GM12878 (cell line): ENCODE data around the gene ARHGAP22. TPM values are rescaled to one million over a fixed set of nuclear protein-coding genes. Genes with fewer than 3 reads are reported as not detected.

Experiments
- ATAC-seq: fragments of 200-7000 bp; cut with Tn5 transposase; 3 replicates; pipeline ENCODE4 v1.9.1; 2020; ENCODE audit warnings: mild to moderate bottlenecking, moderate library complexity
- BruUV-seq: library from RNA; stranded (reverse); fragments of 400-500 nt; replicated peaks from 2 replicates; lab custom pipeline; 2021; lab: Mats Ljungman, UMichigan
- CTCF ChIA-PET: fragments of 300-600 bp; sonication (Branson Sonifier 250); formaldehyde crosslinking; extraction: SDS; loops from one replicate; lab custom pipeline; 2021; ENCODE audit warnings: inconsistent platforms; lab: Yijun Ruan, JAX
- POLR2A ChIA-PET: fragments of 350-600 bp; formaldehyde crosslinking; extraction: SDS; loops from one replicate; lab custom pipeline; 2021; ENCODE audit warnings: inconsistent platforms; lab: Charles Lee
- RAD21 ChIA-PET: fragments of 300-600 bp; sonication (Branson Sonifier 250); formaldehyde crosslinking; loops from one replicate; lab custom pipeline; 2023; ENCODE audit warnings: antibody characterized with exemption; ENCODE audit not compliant: unreplicated experiment; lab: Charles Lee
- SMC1A ChIA-PET: fragments of 300-600 bp; sonication (Branson Sonifier 250); formaldehyde crosslinking; loops from one replicate; lab custom pipeline; 2023; ENCODE audit not compliant: unreplicated experiment, uncharacterized antibody; lab: Charles Lee
- DNase-seq: peaks from one replicate; pipeline ENCODE4 v3.0.0-alpha.2; 2011; ENCODE audit warnings: low read depth, low spot score
- FAIRE-seq: peaks from 3 replicates; lab custom pipeline; 2011; peaks lifted over from hg19 to GRCh38; lab: Jason Lieb, UNC
- H2AFZ ChIP-seq: 2 replicates; pipeline ENCODE4 v1.6.0; 2011; ENCODE audit warnings: low read depth, low read length, control low read depth; ENCODE audit not compliant: control insufficient read depth
- H3K27ac ChIP-seq: 2 replicates; pipeline ENCODE4 v1.5.1; 2011; ENCODE audit warnings: control low read depth; ENCODE audit not compliant: control insufficient read depth, insufficient read depth
- H3K27me3 ChIP-seq, 2 experiments: replicated peaks in 1 of 2; 2 replicates each; pipeline versions ENCODE4 v1.6.0 to v1.6.1; 2011; ENCODE audit warnings: low read length in 1 of 2; ENCODE audit not compliant: control insufficient read depth in 2 of 2, insufficient read depth in 2 of 2
- H3K36me3 ChIP-seq, 2 experiments: 2 replicates each; pipeline ENCODE4 v1.5.1; 2011; ENCODE audit warnings: low read length in 1 of 2; ENCODE audit not compliant: control insufficient read depth in 2 of 2, insufficient read depth in 2 of 2
- H3K4me1 ChIP-seq: 2 replicates; pipeline ENCODE4 v1.6.1; 2011; ENCODE audit warnings: mild to moderate bottlenecking, low read length, moderate library complexity, mixed read lengths; ENCODE audit not compliant: control insufficient read depth, insufficient read depth
- H3K4me2 ChIP-seq: 2 replicates; pipeline ENCODE4 v1.6.0; 2011; ENCODE audit warnings: control low read depth; ENCODE audit not compliant: control insufficient read depth, insufficient read depth
- H3K4me3 ChIP-seq: fragments of 200-600 bp; sonication (generic); 2 replicates; pipeline ENCODE4 v1.5.1; 2016
- H3K79me2 ChIP-seq: 2 replicates; pipeline ENCODE4 v1.6.0; 2011; ENCODE audit warnings: low read length; ENCODE audit not compliant: control insufficient read depth, insufficient read depth
- H3K9ac ChIP-seq: 2 replicates; pipeline ENCODE4 v1.8.0; 2011; ENCODE audit warnings: low read length, control low read depth, mixed read lengths; ENCODE audit not compliant: control insufficient read depth, insufficient read depth
- H3K9me3 ChIP-seq: replicated peaks from 3 replicates; pipeline ENCODE4 v1.5.1; 2011; ENCODE audit warnings: mild to moderate bottlenecking, low read length; ENCODE audit not compliant: control insufficient read depth, insufficient read depth
- H4K20me1 ChIP-seq: 2 replicates; pipeline ENCODE4 v1.6.0; 2011; ENCODE audit not compliant: control insufficient read depth, insufficient read depth
- BCL11A ChIP-seq: IDR thresholded peaks from 2 replicates; pipeline ENCODE4 v1.6.1; 2011; ENCODE audit warnings: low read depth, low read length
- CHD2 ChIP-seq: IDR thresholded peaks from 2 replicates; pipeline ENCODE4 v1.6.1; 2011; ENCODE audit warnings: low read depth, low read length, improper control_type of control experiment, borderline replicate concordance
- CTCF ChIP-seq, 3 experiments: IDR thresholded peaks in 2 of 3; conservative IDR thresholded peaks in 1 of 3; 2 replicates each; pipeline ENCODE4 v1.5.1; 2011; ENCODE audit warnings: low read depth in 3 of 3, low read length in 3 of 3, mild to moderate bottlenecking in 3 of 3, control low read depth in 2 of 3, moderate library complexity in 2 of 3, inconsistent platforms in 1 of 3, mixed read lengths in 1 of 3; ENCODE audit not compliant: control insufficient read depth in 2 of 3, insufficient read depth in 1 of 3; ENCODE audit errors: extremely low read depth in 1 of 3
- DPF2 ChIP-seq: fragments of 450-650 bp; IDR thresholded peaks from 2 replicates; pipeline ENCODE4 v1.6.1; 2017; ENCODE audit warnings: mild to moderate bottlenecking
- ETV6 ChIP-seq, 2 experiments: fragments of 450-650 bp in 1 of 2; IDR thresholded peaks in 1 of 2; conservative IDR thresholded peaks in 1 of 2; 2 replicates each; pipeline ENCODE4 v1.6.1; 2014; ENCODE audit warnings: antibody characterized with exemption in 1 of 2, borderline replicate concordance in 1 of 2, low read depth in 1 of 2, mild to moderate bottlenecking in 1 of 2, moderate library complexity in 1 of 2
- GABPA ChIP-seq: IDR thresholded peaks from 2 replicates; pipeline ENCODE4 v1.6.1; 2014; ENCODE audit warnings: antibody characterized with exemption, low read depth, mild to moderate bottlenecking, inconsistent platforms
- MEF2A ChIP-seq: IDR thresholded peaks from 2 replicates; pipeline ENCODE4 v1.6.1; 2011; ENCODE audit warnings: low read depth, mild to moderate bottlenecking, low read length, moderate library complexity; ENCODE audit not compliant: insufficient read depth
- MTA3 ChIP-seq: IDR thresholded peaks from 2 replicates; pipeline ENCODE4 v1.6.1; 2012; ENCODE audit warnings: low read length, inconsistent platforms, borderline replicate concordance
- NFXL1 ChIP-seq: fragments of 450-650 bp; IDR thresholded peaks from 2 replicates; pipeline ENCODE4 v1.6.1; 2017; ENCODE audit warnings: antibody characterized with exemption, mild to moderate bottlenecking, borderline replicate concordance
- POLR2A ChIP-seq: IDR thresholded peaks from 2 replicates; pipeline ENCODE4 v1.6.1; 2011; ENCODE audit warnings: low read depth, mild to moderate bottlenecking, low read length
- PRDM15 ChIP-seq: fragments of 450-650 bp; formaldehyde crosslinking; IDR thresholded peaks from 2 replicates; pipeline ENCODE4 v1.4.0; 2020; ENCODE audit warnings: mild to moderate bottlenecking, moderate library complexity
- SIX5 ChIP-seq: IDR thresholded peaks from 2 replicates; pipeline ENCODE4 v1.6.1; 2011; ENCODE audit warnings: mild to moderate bottlenecking, low read depth, low read length, moderate library complexity; ENCODE audit not compliant: severe bottlenecking
- SMC3 ChIP-seq: IDR thresholded peaks from 2 replicates; pipeline ENCODE4 v1.6.1; 2011; ENCODE audit warnings: low read length, improper control_type of control experiment, borderline replicate concordance
- ZBED1 ChIP-seq: IDR thresholded peaks from 2 replicates; pipeline ENCODE4 v1.6.1; 2016; ENCODE audit warnings: borderline replicate concordance
- ZNF384 ChIP-seq: IDR thresholded peaks from 2 replicates; pipeline ENCODE4 v1.6.1; 2012; ENCODE audit warnings: low read depth, mild to moderate bottlenecking, low read length, improper control_type of control experiment, borderline replicate concordance
- WGBS: methylation state at CpG from one replicate; pipeline ENCODE4 v1.1.6; 2016; ENCODE audit warnings: low lambda C conversion rate; ENCODE audit not compliant: insufficient replicate concordance, insufficient coverage; ENCODE audit errors: missing lambda C conversion rate; 5-methylcytosine and 5-hydroxymethylcytosine counted together
- in situ Hi-C: fragments of 300-500 bp; cut with MboI; formaldehyde crosslinking; loops from 9 replicates; pipeline ENCODE4 v1.14.3; 2018; ENCODE audit warnings: mixed read lengths
- intact Hi-C: fragments of 100-400 bp; cut with micrococcal nuclease; formaldehyde crosslinking; loops from one replicate; pipeline ENCODE4 v1.14.2; 2022; ENCODE audit not compliant: unreplicated experiment
- polyA plus RNA-seq, 11 experiments: library from polyadenylated mRNA; depleted of rRNA in 4 of 11; unstranded in 6 of 11; stranded (reverse) in 5 of 11; fragments of >200 nt; fragmentation: Nextera tagmentation in 4 of 11; fragmentation: Illumina TruSeq in 1 of 11; extraction: Ambion mirVana in 4 of 11; extraction: Trizol in 1 of 11; gene quantifications; 1 replicate in 1 of 11; 2 replicates in 10 of 11; pipeline versions ENCODE4 v1.2.1 to v1.2.3, GENCODE V29; 2011 to 2016; ENCODE audit warnings: inconsistent platforms in 2 of 11, missing spikeins in 2 of 11, low read depth in 1 of 11
- total RNA-seq, 4 experiments: library from RNA; depleted of rRNA in 3 of 4; stranded (reverse); fragments of >200 nt in 3 of 4; fragmentation: Illumina TruSeq in 1 of 4; extraction: Trizol in 1 of 4; gene quantifications; 2 replicates each; pipeline versions ENCODE4 v1.2.1 to v1.2.3, GENCODE V29; 2013 to 2021
- TF ChIP-seq, protein P1 (sequence below): fragments of 150-350 bp; IDR thresholded peaks from 2 replicates; pipeline ENCODE4 v1.6.1; 2016; ENCODE audit warnings: low read depth, low read length

ARHGAP22 gene
- total and polyA plus RNA-seq, 10 of the 15 experiments (the other 5 are each of a cell fraction or from before 2014, with no cell fraction given), result 0.07 to 0.61 (median 0.18) TPM; not detected in 5

DNA sequence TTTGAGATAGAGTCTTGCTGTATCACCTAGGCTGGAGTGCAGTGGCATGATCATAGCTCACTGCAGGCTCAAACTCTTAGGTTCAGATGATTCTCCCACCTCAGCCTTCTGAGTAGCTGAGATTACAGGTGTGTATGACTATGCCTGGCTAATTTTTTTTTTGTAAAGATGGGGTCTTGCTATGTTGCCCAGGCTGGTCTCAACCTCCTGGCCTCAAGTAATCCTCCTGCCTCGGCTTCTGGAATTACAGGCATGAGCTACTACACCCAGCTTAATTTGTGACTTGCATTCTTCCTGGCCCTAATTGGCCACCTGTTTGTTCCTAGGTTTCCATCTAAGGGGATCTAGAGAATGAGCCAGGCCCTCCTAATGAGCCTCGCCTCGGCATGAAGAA is 9.3 kb downstream of the ARHGAP22 start:
- no TSS peak for BruUV-seq
- Histone ChIP-seq H3K9ac (no peak overlapping the region), H3K9me3 (no peaks in the 10 kb centered on the region), H3K4me3 (no peak overlapping the region), H3K4me2 (no peak overlapping the region), H3K4me1 (no peaks in the 10 kb centered on the region), H4K20me1 (no peaks in the 10 kb centered on the region), H3K27ac (no peak overlapping the region), H3K36me3 (no peaks in the 10 kb centered on the region), H2AFZ (no peak overlapping the region), H3K79me2 (no peaks in the 10 kb centered on the region), H3K27me3 (no peaks in the 10 kb centered on the region)
- DNase-seq (no peak), ATAC-seq (no peak), FAIRE-seq (no peak)
- intact Hi-C loops, result no loop called here
- in situ Hi-C loops, result no loop called here
- RAD21 ChIA-PET, result interaction anchor here (0.7 to 3.8 kb wide), 3 partner anchors 13 to 60 kb away, joined by 3 to 25 read pairs (median 7); no protein-coding TSS in a partner anchor
- POLR2A ChIA-PET, result interaction anchor here (1.4 to 1.5 kb wide), 2 partner anchors 13 to 19 kb away, joined by 4 to 5 read pairs; no protein-coding TSS in a partner anchor
- whole genome bisulfite sequencing, result 47% methylated on average over 3 of the region's 3 CpGs
- CTCF ChIA-PET, result interaction anchor here (1.1 to 4.3 kb wide), 9 partner anchors 8 to 63 kb away, joined by 3 to 31 read pairs (median 6); partner anchors contain the start of gene ARHGAP22
- SMC1A ChIA-PET, result interaction anchor here (0.7 to 1.7 kb wide), 11 partner anchors 9 to 161 kb away, joined by 3 to 7 read pairs (median 3); no protein-coding TSS in a partner anchor
- TF ChIP-seq ZNF384 (no peak), POLR2A (no peak), MTA3 (no peak), CHD2 (no peak), GABPA (no peak), DPF2 (no peak), PRDM15 (CRISPR knock-in tag) (no peak), CTCF (IDR thresholded peaks at IDR 0.05 in 2 of 3, conservative IDR thresholded peaks at IDR 0.05 in 1 of 3; ENCODE audit: control insufficient read depth in 2 of 3, extremely low read depth in 1 of 3, insufficient read depth in 1 of 3, low read depth in 3 of 3, low read length in 3 of 3) (no peak), ETV6 (conservative IDR thresholded peaks at IDR 0.05 in 1 of 2, IDR thresholded peaks at IDR 0.05 in 1 of 2; ENCODE audit: borderline replicate concordance in 1 of 2, low read depth in 1 of 2) (no peak), ZBED1 (no peak), SMC3 (no peak), NFXL1 (no peak), SIX5 (no peak), MEF2A (no peak), BCL11A (no peak)
- TF ChIP-seq, protein P1, sequence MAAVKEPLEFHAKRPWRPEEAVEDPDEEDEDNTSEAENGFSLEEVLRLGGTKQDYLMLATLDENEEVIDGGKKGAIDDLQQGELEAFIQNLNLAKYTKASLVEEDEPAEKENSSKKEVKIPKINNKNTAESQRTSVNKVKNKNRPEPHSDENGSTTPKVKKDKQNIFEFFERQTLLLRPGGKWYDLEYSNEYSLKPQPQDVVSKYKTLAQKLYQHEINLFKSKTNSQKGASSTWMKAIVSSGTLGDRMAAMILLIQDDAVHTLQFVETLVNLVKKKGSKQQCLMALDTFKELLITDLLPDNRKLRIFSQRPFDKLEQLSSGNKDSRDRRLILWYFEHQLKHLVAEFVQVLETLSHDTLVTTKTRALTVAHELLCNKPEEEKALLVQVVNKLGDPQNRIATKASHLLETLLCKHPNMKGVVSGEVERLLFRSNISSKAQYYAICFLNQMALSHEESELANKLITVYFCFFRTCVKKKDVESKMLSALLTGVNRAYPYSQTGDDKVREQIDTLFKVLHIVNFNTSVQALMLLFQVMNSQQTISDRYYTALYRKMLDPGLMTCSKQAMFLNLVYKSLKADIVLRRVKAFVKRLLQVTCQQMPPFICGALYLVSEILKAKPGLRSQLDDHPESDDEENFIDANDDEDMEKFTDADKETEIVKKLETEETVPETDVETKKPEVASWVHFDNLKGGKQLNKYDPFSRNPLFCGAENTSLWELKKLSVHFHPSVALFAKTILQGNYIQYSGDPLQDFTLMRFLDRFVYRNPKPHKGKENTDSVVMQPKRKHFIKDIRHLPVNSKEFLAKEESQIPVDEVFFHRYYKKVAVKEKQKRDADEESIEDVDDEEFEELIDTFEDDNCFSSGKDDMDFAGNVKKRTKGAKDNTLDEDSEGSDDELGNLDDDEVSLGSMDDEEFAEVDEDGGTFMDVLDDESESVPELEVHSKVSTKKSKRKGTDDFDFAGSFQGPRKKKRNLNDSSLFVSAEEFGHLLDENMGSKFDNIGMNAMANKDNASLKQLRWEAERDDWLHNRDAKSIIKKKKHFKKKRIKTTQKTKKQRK, result no peak
